GM12878 (cell line): ENCODE results near the gene RHBG.
"Not testable (repeated sequence)": the region's sequence is repeated elsewhere in the genome, so short reads cannot be mapped to it uniquely, and the experiment has no call there.

Experiments used
- CHD2 ChIP-seq: IDR thresholded peaks from 2 replicates; pipeline ENCODE4 v1.6.1; 2011; ENCODE audit warnings: low read depth, low read length, improper control_type of control experiment, borderline replicate concordance
- CTCF ChIP-seq, 3 experiments: IDR thresholded peaks in 2 of 3; conservative IDR thresholded peaks in 1 of 3; 2 replicates each; pipeline ENCODE4 v1.5.1; 2011; ENCODE audit warnings: low read depth in 3 of 3, low read length in 3 of 3, mild to moderate bottlenecking in 3 of 3, control low read depth in 2 of 3, moderate library complexity in 2 of 3, inconsistent platforms in 1 of 3, mixed read lengths in 1 of 3; ENCODE audit not compliant: control insufficient read depth in 2 of 3, insufficient read depth in 1 of 3; ENCODE audit errors: extremely low read depth in 1 of 3
- ELK1 ChIP-seq: IDR thresholded peaks from 2 replicates; pipeline ENCODE4 v1.6.1; 2012; ENCODE audit warnings: low read depth, low read length, improper control_type of control experiment
- EP300 ChIP-seq, 2 experiments: fragments of 150-350 bp in 1 of 2; IDR thresholded peaks; 2 replicates each; pipeline ENCODE4 v1.6.1; 2011 to 2012; ENCODE audit warnings: low read depth in 2 of 2, low read length in 2 of 2, borderline replicate concordance in 1 of 2, improper control_type of control experiment in 1 of 2, inconsistent platforms in 1 of 2; ENCODE audit not compliant: control insufficient read depth in 1 of 2
- POLR2A ChIP-seq: IDR thresholded peaks from 2 replicates; pipeline ENCODE4 v1.6.1; 2011; ENCODE audit warnings: low read depth, mild to moderate bottlenecking, low read length
- POLR2AphosphoS5 ChIP-seq: IDR thresholded peaks from 2 replicates; pipeline ENCODE4 v1.6.1; 2011; ENCODE audit warnings: mild to moderate bottlenecking, low read length, inconsistent platforms
- RAD21 ChIP-seq: IDR thresholded peaks from 2 replicates; pipeline ENCODE4 v1.6.1; 2011; ENCODE audit warnings: mild to moderate bottlenecking, low read depth, low read length, moderate library complexity; ENCODE audit not compliant: insufficient read depth
- SREBF2 ChIP-seq: IDR thresholded peaks from 2 replicates; pipeline ENCODE4 v1.6.1; 2012; ENCODE audit warnings: mild to moderate bottlenecking, low read length
- TCF12 ChIP-seq: IDR thresholded peaks from 2 replicates; pipeline ENCODE4 v1.6.1; 2011; ENCODE audit warnings: low read depth, mild to moderate bottlenecking, low read length
- TCF7 ChIP-seq: IDR thresholded peaks from 2 replicates; pipeline ENCODE4 v1.6.1; 2014; ENCODE audit warnings: antibody characterized with exemption, borderline replicate concordance

GRCh38 chr1:156323179-156323578 is 45.8 kb upstream of the RHBG start:
- TF ChIP-seq CTCF (IDR thresholded peaks at IDR 0.05 in 2 of 3, conservative IDR thresholded peaks at IDR 0.05 in 1 of 3; ENCODE audit: control insufficient read depth in 2 of 3, extremely low read depth in 1 of 3, insufficient read depth in 1 of 3, low read depth in 3 of 3, low read length in 3 of 3); POLR2A; TCF7; ELK1; EP300 (IDR thresholded peaks at IDR 0.05; ENCODE audit: borderline replicate concordance in 1 of 2, control insufficient read depth in 1 of 2, low read depth in 2 of 2, low read length in 2 of 2); POLR2AphosphoS5; SREBF2; TCF12; CHD2; RAD21: not testable (repeated sequence)
